Measurements from ENCODE around the gene AFM. TPM values are rescaled to one million over a fixed set of nuclear protein-coding genes. Genes with fewer than 3 reads are reported as not detected.

Gene AFM
- total RNA-seq, 1 experiment from 2014 or later: not detected

- Histone ChIP-seq H3K27ac (ENCODE audit: low read depth, low read length) (no peak overlapping the region), H3K9me3 (ENCODE audit: control insufficient read depth in 1 of 2, insufficient read depth in 1 of 2, low read depth in 1 of 2, low read length in 2 of 2) (no peaks in the 10 kb centered on the region), H3K4me3 (replicated peaks in 1 of 2; ENCODE audit: low read depth in 1 of 2, low read length in 2 of 2) (no peak overlapping the region), H3K9ac (ENCODE audit: low read length) (no peak overlapping the region), H2AFZ (ENCODE audit: low read depth, low read length, poor library complexity, severe bottlenecking) (no peak overlapping the region), H3K4me1 (ENCODE audit: control insufficient read depth in 1 of 2, insufficient read depth in 2 of 2, low read length in 2 of 2) (no peaks in the 10 kb centered on the region), H3K4me2 (ENCODE audit: low read length) (no peak overlapping the region), H3K36me3 (ENCODE audit: control insufficient read depth in 1 of 2, insufficient read depth in 2 of 2, low read length in 2 of 2) (no peaks in the 10 kb centered on the region), H4K20me1 (ENCODE audit: insufficient read depth) (no peaks in the 10 kb centered on the region), H3K79me2 (ENCODE audit: insufficient read depth, low read length) (no peaks in the 10 kb centered on the region), H3K9me2 (ENCODE audit: insufficient read depth) (no peaks in the 10 kb centered on the region), H3K27me3 (ENCODE audit: insufficient read depth, low read length) (0 out of 2 replicates have a peak, but pooled peaks cover 4% of the 10 kb centered on the region)
- BruUV-seq (replicated peaks): no TSS peak
- CTCF ChIA-PET: no interaction called here
- intact Hi-C loops (cut with micrococcal nuclease): no loop called here
- no peak for TF ChIP-seq REST (IDR thresholded peaks at IDR 0.05; ENCODE audit: low read depth)
- TF ChIP-seq, protein P1, sequence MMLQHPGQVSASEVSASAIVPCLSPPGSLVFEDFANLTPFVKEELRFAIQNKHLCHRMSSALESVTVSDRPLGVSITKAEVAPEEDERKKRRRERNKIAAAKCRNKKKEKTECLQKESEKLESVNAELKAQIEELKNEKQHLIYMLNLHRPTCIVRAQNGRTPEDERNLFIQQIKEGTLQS (IDR thresholded peaks at IDR 0.05): no peak
- TF ChIP-seq ZFX (IDR thresholded peaks at IDR 0.05): no peak
- no peak for TF ChIP-seq YY1 (IDR thresholded peaks at IDR 0.05; ENCODE audit: extremely low read depth, insufficient replicate concordance, low read depth, low read length)
- no peak for TF ChIP-seq ELF1 (IDR thresholded peaks at IDR 0.05; ENCODE audit: borderline replicate concordance, low read depth)
- no peak for TF ChIP-seq RAD21 (IDR thresholded peaks at IDR 0.05; ENCODE audit: low read depth)
- TF ChIP-seq MAX (IDR thresholded peaks at IDR 0.05): no peak
- TF ChIP-seq EZH2phosphoT487 (IDR thresholded peaks at IDR 0.05; ENCODE audit: borderline replicate concordance): no peak
- TF ChIP-seq EGR1 (IDR thresholded peaks at IDR 0.05; ENCODE audit: low read depth): no peak
- TF ChIP-seq, protein P2, sequence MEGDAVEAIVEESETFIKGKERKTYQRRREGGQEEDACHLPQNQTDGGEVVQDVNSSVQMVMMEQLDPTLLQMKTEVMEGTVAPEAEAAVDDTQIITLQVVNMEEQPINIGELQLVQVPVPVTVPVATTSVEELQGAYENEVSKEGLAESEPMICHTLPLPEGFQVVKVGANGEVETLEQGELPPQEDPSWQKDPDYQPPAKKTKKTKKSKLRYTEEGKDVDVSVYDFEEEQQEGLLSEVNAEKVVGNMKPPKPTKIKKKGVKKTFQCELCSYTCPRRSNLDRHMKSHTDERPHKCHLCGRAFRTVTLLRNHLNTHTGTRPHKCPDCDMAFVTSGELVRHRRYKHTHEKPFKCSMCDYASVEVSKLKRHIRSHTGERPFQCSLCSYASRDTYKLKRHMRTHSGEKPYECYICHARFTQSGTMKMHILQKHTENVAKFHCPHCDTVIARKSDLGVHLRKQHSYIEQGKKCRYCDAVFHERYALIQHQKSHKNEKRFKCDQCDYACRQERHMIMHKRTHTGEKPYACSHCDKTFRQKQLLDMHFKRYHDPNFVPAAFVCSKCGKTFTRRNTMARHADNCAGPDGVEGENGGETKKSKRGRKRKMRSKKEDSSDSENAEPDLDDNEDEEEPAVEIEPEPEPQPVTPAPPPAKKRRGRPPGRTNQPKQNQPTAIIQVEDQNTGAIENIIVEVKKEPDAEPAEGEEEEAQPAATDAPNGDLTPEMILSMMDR (IDR thresholded peaks at IDR 0.05 in 2 of 3, conservative IDR thresholded peaks at IDR 0.05 in 1 of 3; ENCODE audit: borderline replicate concordance in 1 of 3, insufficient read depth in 1 of 3, low read depth in 2 of 3, low read length in 2 of 3): no peak
- no peak for TF ChIP-seq TCF7L2 (IDR thresholded peaks at IDR 0.05; ENCODE audit: borderline replicate concordance, extremely low read depth, insufficient read depth, insufficient read length)
- no peak for TF ChIP-seq SP1 (IDR thresholded peaks at IDR 0.05; ENCODE audit: low read depth)
- TF ChIP-seq SRF (IDR thresholded peaks at IDR 0.05; ENCODE audit: low read depth): no peak
- TF ChIP-seq CEBPB (IDR thresholded peaks at IDR 0.05; ENCODE audit: low read depth): no peak
- no peak for TF ChIP-seq JUND (IDR thresholded peaks at IDR 0.05)
- no peak for TF ChIP-seq POLR2AphosphoS5 (IDR thresholded peaks at IDR 0.05; ENCODE audit: low read depth, low read length)
- no peak for TF ChIP-seq CBX3 (IDR thresholded peaks at IDR 0.05; ENCODE audit: low read depth)
- RAD21 ChIA-PET (ENCODE audit: low non-redundant PET in 1 of 2, low total read pairs in 2 of 2, uncharacterized antibody in 2 of 2, unreplicated experiment in 2 of 2): no interaction called here
- ATAC-seq: no peak
- no peak for DNase-seq (ENCODE audit: low read depth, low spot score)
- POLR2A ChIA-PET: no interaction called here
Measured at GRCh38 chr4:73487233-73487632, 5.7 kb downstream of the AFM start.

Data from HCT116 (cell line).